Neural cell (in vitro differentiated cells): ENCODE results near the gene OR2J3.

Experiments used
- EP300 ChIP-seq: fragments of 450-650 bp; conservative IDR thresholded peaks from 2 replicates; pipeline ENCODE4 v1.6.1; 2014; ENCODE audit warnings: antibody characterized with exemption, mild to moderate bottlenecking, moderate library complexity; ENCODE audit not compliant: poor library complexity, severe bottlenecking
- EZH2 ChIP-seq: fragments of 200-600, 300-800 bp; shearing (Covaris generic), sonication (generic); IDR thresholded peaks from 2 replicates; pipeline ENCODE4 v1.6.1; 2014; ENCODE audit warnings: antibody characterized with exemption, low read length, borderline replicate concordance, mild to moderate bottlenecking; ENCODE audit not compliant: insufficient read depth, poor library complexity, severe bottlenecking
- POLR2AphosphoS5 ChIP-seq: IDR thresholded peaks from 2 replicates; pipeline ENCODE4 v1.6.1; 2012
- RAD21 ChIP-seq: fragments of 450-650 bp; conservative IDR thresholded peaks from 2 replicates; pipeline ENCODE4 v1.6.1; 2014; ENCODE audit warnings: antibody characterized with exemption, mild to moderate bottlenecking, moderate library complexity
- SMC3 ChIP-seq: fragments of 450-650 bp; conservative IDR thresholded peaks from 2 replicates; pipeline ENCODE4 v1.6.1; 2014; ENCODE audit warnings: antibody characterized with exemption, mild to moderate bottlenecking, moderate library complexity; ENCODE audit not compliant: poor library complexity
- TAF1 ChIP-seq: IDR thresholded peaks from 2 replicates; pipeline ENCODE4 v1.6.1; 2012; ENCODE audit warnings: low read depth
- TF ChIP-seq, protein P1 (sequence below): fragments of 450-650 bp; IDR thresholded peaks from 2 replicates; pipeline ENCODE4 v1.5.1; 2014; ENCODE audit warnings: antibody characterized with exemption, mild to moderate bottlenecking, moderate library complexity; ENCODE audit not compliant: poor library complexity, severe bottlenecking
- TF ChIP-seq, protein P2 (sequence below): IDR thresholded peaks from 2 replicates; pipeline ENCODE4 v1.6.1; 2012; ENCODE audit warnings: borderline replicate concordance

DNA sequence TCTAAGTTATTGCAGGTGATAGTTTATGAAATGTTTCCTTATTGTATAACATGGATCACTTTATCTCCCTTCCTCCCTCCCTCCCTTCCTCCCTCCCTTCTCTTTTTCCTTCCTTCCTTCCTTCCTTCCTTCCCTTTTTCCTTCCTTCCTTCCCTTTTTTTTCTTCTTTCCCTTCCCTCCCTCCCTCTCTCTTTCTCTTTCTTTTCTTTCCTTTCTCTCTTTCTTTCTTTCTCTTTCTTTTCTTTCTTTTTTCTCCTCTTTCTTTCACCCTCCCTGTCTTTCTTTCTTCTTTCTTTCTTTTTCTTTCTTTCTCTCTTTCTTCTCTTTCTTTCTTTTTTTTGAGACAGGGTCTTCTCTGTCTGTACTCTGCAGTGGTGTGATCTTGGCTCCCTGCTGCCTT, 26.5 kb upstream of the OR2J3 start:
- TF ChIP-seq, protein P1, sequence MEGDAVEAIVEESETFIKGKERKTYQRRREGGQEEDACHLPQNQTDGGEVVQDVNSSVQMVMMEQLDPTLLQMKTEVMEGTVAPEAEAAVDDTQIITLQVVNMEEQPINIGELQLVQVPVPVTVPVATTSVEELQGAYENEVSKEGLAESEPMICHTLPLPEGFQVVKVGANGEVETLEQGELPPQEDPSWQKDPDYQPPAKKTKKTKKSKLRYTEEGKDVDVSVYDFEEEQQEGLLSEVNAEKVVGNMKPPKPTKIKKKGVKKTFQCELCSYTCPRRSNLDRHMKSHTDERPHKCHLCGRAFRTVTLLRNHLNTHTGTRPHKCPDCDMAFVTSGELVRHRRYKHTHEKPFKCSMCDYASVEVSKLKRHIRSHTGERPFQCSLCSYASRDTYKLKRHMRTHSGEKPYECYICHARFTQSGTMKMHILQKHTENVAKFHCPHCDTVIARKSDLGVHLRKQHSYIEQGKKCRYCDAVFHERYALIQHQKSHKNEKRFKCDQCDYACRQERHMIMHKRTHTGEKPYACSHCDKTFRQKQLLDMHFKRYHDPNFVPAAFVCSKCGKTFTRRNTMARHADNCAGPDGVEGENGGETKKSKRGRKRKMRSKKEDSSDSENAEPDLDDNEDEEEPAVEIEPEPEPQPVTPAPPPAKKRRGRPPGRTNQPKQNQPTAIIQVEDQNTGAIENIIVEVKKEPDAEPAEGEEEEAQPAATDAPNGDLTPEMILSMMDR = no peak
- no peak for TF ChIP-seq RAD21
- TF ChIP-seq EZH2 = no peak
- no peak for TF ChIP-seq EP300
- TF ChIP-seq SMC3 = no peak
- TF ChIP-seq, protein P2, sequence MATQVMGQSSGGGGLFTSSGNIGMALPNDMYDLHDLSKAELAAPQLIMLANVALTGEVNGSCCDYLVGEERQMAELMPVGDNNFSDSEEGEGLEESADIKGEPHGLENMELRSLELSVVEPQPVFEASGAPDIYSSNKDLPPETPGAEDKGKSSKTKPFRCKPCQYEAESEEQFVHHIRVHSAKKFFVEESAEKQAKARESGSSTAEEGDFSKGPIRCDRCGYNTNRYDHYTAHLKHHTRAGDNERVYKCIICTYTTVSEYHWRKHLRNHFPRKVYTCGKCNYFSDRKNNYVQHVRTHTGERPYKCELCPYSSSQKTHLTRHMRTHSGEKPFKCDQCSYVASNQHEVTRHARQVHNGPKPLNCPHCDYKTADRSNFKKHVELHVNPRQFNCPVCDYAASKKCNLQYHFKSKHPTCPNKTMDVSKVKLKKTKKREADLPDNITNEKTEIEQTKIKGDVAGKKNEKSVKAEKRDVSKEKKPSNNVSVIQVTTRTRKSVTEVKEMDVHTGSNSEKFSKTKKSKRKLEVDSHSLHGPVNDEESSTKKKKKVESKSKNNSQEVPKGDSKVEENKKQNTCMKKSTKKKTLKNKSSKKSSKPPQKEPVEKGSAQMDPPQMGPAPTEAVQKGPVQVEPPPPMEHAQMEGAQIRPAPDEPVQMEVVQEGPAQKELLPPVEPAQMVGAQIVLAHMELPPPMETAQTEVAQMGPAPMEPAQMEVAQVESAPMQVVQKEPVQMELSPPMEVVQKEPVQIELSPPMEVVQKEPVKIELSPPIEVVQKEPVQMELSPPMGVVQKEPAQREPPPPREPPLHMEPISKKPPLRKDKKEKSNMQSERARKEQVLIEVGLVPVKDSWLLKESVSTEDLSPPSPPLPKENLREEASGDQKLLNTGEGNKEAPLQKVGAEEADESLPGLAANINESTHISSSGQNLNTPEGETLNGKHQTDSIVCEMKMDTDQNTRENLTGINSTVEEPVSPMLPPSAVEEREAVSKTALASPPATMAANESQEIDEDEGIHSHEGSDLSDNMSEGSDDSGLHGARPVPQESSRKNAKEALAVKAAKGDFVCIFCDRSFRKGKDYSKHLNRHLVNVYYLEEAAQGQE = no peak
- TF ChIP-seq POLR2AphosphoS5 = no peak
- no peak for TF ChIP-seq TAF1
